ENCODE data around the gene THRB. TPM values are rescaled to one million over a fixed set of nuclear protein-coding genes. Genes with fewer than 3 reads are reported as not detected.

THRB gene
- total and polyA plus RNA-seq, 9 of the 15 experiments (the other 6 are each of a cell fraction or from before 2014, with no cell fraction given): 1.7 to 14.9 (median 6.9) TPM

GRCh38 chr3:24249523-24249922 is 245.1 kb downstream of the THRB start:
- FAIRE-seq (no peak), ATAC-seq (no peak)

GRCh38 chr3:24245056-24245455 is 249.6 kb downstream of the THRB start:
- WGBS (ENCODE audit: insufficient coverage, low coverage, missing lambda C conversion rate): 18% methylated on average over 2 of the region's 2 CpGs
- no peak for TF ChIP-seq CCAR2 (IDR thresholded peaks at IDR 0.05; ENCODE audit: low read depth, low read length)
- no peak for TF ChIP-seq MNT (conservative IDR thresholded peaks at IDR 0.05)
- TF ChIP-seq MTF1 (CRISPR knock-in tag; IDR thresholded peaks at IDR 0.05; ENCODE audit: borderline replicate concordance): no peak
- no peaks in the 10 kb centered on the region for H3K4me1 ChIP-seq (replicated peaks in 1 of 2; ENCODE audit: control insufficient read depth in 2 of 2, insufficient read depth in 2 of 2, low read length in 2 of 2)
- H3K9me3 ChIP-seq (replicated peaks; ENCODE audit: control insufficient read depth, insufficient read depth, low read depth, low read length): no peaks in the 10 kb centered on the region
- H3K9me1 ChIP-seq (ENCODE audit: control insufficient read depth, insufficient read depth, low read length): no peaks in the 10 kb centered on the region
- CTCF ChIA-PET (ENCODE audit: low intra/inter-chr PET ratio): no interaction called here
- POLR2A ChIA-PET: interaction anchor here (1.0 kb wide), 2 partner anchors 14 to 16 kb away, joined by 3 read pairs; no protein-coding TSS in a partner anchor
- no peak overlapping the region for H3K4me3 ChIP-seq
- H3K27ac ChIP-seq (ENCODE audit: extremely low read depth, low read depth, low read length): no peak overlapping the region
- H3K36me3 ChIP-seq (ENCODE audit: control insufficient read depth, insufficient read depth, low read length): no peaks in the 10 kb centered on the region
- DNase-seq (ENCODE audit: extremely low read depth in 1 of 4, low spot score in 3 of 4) (no peak), ATAC-seq (no peak), FAIRE-seq (no peak)
- H3K27me3 ChIP-seq (ENCODE audit: control insufficient read depth in 2 of 2, insufficient read depth in 2 of 2, low read length in 2 of 2): no peaks in the 10 kb centered on the region
- no TSS peak for BruUV-seq (replicated peaks)
- no peak overlapping the region for H3K4me2 ChIP-seq (ENCODE audit: insufficient read depth, low read length)
- H2AFZ ChIP-seq (ENCODE audit: low read depth, low read length): no peak overlapping the region
- no peaks in the 10 kb centered on the region for H4K20me1 ChIP-seq (replicated peaks; ENCODE audit: control insufficient read depth, insufficient read depth, low read length)
- H3K9ac ChIP-seq (ENCODE audit: insufficient read depth in 1 of 2, low read depth in 2 of 2, low read length in 2 of 2): no peak overlapping the region
- no peaks in the 10 kb centered on the region for H3K79me2 ChIP-seq (ENCODE audit: control insufficient read depth, insufficient read depth, low read length)
- in situ Hi-C loops (cut with MboI) (loop anchor here (10.0 kb wide), 1 partner anchor 250 kb away; no protein-coding TSS in a partner anchor), intact Hi-C loops (cut with micrococcal nuclease) (no loop called here)

More at GRCh38 chr3:24249523-24249922, 245.1 kb downstream of the THRB start:
- Histone ChIP-seq H3K4me1 (replicated peaks in 1 of 2; ENCODE audit: control insufficient read depth in 2 of 2, insufficient read depth in 2 of 2, low read length in 2 of 2) (no peaks in the 10 kb centered on the region), H3K27me3 (ENCODE audit: control insufficient read depth in 2 of 2, insufficient read depth in 2 of 2, low read length in 2 of 2) (no peaks in the 10 kb centered on the region), H3K9me3 (replicated peaks; ENCODE audit: control insufficient read depth, insufficient read depth, low read depth, low read length) (no peaks in the 10 kb centered on the region), H3K79me2 (ENCODE audit: control insufficient read depth, insufficient read depth, low read length) (no peaks in the 10 kb centered on the region), H3K9ac (ENCODE audit: insufficient read depth in 1 of 2, low read depth in 2 of 2, low read length in 2 of 2) (no peak overlapping the region), H3K27ac (ENCODE audit: extremely low read depth, low read depth, low read length) (no peak overlapping the region), H3K4me3 (no peak overlapping the region), H3K9me1 (ENCODE audit: control insufficient read depth, insufficient read depth, low read length) (no peaks in the 10 kb centered on the region), H2AFZ (ENCODE audit: low read depth, low read length) (no peak overlapping the region), H3K4me2 (ENCODE audit: insufficient read depth, low read length) (no peak overlapping the region), H3K36me3 (ENCODE audit: control insufficient read depth, insufficient read depth, low read length) (no peaks in the 10 kb centered on the region), H4K20me1 (replicated peaks; ENCODE audit: control insufficient read depth, insufficient read depth, low read length) (no peaks in the 10 kb centered on the region)
- CTCF ChIA-PET (ENCODE audit: low intra/inter-chr PET ratio): no interaction called here
- no TSS peak for BruUV-seq (replicated peaks)
- POLR2A ChIA-PET: no interaction called here
- in situ Hi-C loops (cut with MboI) (loop anchor here (10.0 kb wide), 1 partner anchor 255 kb away; no protein-coding TSS in a partner anchor), intact Hi-C loops (cut with micrococcal nuclease) (no loop called here)
- WGBS (ENCODE audit: insufficient coverage, low coverage, missing lambda C conversion rate): 57% methylated on average over 1 of the region's 1 CpG
- TF ChIP-seq PHB (CRISPR knock-in tag; IDR thresholded peaks at IDR 0.05) (no peak), ZNF41 (CRISPR knock-in tag; conservative IDR thresholded peaks at IDR 0.05) (no peak), TSC22D4 (tag; IDR thresholded peaks at IDR 0.05) (no peak), RBM22 (IDR thresholded peaks at IDR 0.05; ENCODE audit: low read depth, low read length, poor library complexity, severe bottlenecking) (no peak)
- TF ChIP-seq, protein P1, sequence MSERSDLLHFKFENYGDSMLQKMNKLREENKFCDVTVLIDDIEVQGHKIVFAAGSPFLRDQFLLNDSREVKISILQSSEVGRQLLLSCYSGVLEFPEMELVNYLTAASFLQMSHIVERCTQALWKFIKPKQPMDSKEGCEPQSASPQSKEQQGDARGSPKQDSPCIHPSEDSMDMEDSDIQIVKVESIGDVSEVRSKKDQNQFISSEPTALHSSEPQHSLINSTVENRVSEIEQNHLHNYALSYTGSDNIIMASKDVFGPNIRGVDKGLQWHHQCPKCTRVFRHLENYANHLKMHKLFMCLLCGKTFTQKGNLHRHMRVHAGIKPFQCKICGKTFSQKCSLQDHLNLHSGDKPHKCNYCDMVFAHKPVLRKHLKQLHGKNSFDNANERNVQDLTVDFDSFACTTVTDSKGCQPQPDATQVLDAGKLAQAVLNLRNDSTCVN (CRISPR knock-in tag; IDR thresholded peaks at IDR 0.05): no peak
- DNase-seq (ENCODE audit: extremely low read depth in 1 of 4, low spot score in 3 of 4): no peak

Data from K562 (cell line).